Esophagus squamous epithelium (tissue), 4 donors: ENCODE results near the gene FGD3.

ENCODE experiments used
- CTCF ChIP-seq, 6 experiments: fragments of 450-650 bp in 4 of 6; fragments of 200-600 bp in 2 of 6; sonication (generic) in 2 of 6; IDR thresholded peaks; one replicate each; pipeline ENCODE4 v1.5.1; 2016 to 2019; ENCODE audit warnings: antibody characterized with exemption in 6 of 6, mild to moderate bottlenecking in 4 of 6, moderate library complexity in 4 of 6
- POLR2A ChIP-seq, 4 donors: fragments of 450-650 bp; IDR thresholded peaks; one replicate each; pipeline ENCODE4 v1.6.1; 2017; ENCODE audit warnings: antibody characterized with exemption in 4 of 4, mild to moderate bottlenecking in 4 of 4, moderate library complexity in 3 of 4

DNA sequence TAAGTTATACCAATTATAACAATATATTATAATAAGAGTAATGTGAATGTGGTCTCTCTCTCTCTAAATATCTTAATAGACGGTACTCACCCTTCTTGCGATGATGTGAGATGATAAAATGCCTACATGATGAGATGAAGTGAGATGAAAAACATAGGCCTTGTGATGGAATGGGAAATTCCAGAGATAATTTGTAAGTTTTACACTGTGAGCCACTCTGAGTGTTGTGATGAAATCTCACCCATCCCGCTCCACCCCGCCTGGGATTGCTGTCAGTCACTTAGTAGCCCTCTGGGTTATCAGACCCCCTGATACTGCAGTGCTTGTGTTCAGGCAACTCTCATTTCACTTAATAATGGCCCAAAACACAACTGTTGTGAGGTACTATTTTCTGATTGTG, 121.6 kb downstream of the FGD3 start:
- TF ChIP-seq POLR2A (IDR thresholded peaks at IDR 0.05) (no peak), CTCF (IDR thresholded peaks at IDR 0.05) (no peak)
